Inferior parietal cortex (tissue), 1 donor: Measurements from ENCODE around the gene PIKFYVE.
"Not testable (repeated sequence)": the region's sequence is repeated elsewhere in the genome, so short reads cannot be mapped to it uniquely, and the experiment has no call there.

Source experiments
- DNase-seq: peaks from one replicate; pipeline ENCODE4 v3.0.0-alpha.2; 2016; ENCODE audit errors: extremely low spot score

The PIKFYVE gene

DNA sequence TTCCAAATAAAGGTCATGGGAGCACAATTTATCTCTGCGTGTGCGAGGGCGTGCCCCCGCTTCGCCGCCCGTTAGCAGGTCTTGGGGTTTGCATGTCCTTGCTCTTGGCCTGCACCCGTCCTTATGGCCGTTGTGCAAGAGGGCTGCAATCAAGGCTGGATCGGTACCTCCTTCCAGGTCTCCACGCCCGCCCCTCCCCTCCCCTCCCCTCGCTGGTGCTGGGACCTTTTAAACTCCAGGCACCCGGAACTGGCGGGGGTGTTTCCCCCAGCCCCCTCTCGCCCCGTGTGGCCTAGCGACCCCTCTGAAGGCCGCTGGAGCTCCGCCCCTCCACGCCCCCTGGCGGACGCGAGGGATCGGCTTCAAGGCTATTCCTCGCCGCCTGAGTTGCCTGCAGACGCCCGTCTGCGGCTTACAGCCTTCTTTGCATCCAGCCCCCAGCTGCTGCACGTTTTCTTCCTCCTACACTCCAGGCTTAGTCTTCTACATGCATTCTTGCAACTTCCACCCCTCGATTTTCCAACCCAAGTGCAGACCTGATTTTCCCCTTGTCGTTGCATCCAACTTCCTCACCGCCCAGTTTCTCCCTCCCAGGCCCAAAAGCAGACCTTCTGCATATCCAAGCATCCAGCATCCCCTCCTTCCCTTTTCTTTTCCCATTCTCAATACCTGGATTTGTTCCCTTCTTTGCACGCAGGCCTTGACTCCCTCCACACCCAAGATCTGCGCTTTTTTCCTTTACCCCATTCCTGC, 11.8 kb upstream of the PIKFYVE start:
- DNase-seq, result peak; percentile 79

DNA sequence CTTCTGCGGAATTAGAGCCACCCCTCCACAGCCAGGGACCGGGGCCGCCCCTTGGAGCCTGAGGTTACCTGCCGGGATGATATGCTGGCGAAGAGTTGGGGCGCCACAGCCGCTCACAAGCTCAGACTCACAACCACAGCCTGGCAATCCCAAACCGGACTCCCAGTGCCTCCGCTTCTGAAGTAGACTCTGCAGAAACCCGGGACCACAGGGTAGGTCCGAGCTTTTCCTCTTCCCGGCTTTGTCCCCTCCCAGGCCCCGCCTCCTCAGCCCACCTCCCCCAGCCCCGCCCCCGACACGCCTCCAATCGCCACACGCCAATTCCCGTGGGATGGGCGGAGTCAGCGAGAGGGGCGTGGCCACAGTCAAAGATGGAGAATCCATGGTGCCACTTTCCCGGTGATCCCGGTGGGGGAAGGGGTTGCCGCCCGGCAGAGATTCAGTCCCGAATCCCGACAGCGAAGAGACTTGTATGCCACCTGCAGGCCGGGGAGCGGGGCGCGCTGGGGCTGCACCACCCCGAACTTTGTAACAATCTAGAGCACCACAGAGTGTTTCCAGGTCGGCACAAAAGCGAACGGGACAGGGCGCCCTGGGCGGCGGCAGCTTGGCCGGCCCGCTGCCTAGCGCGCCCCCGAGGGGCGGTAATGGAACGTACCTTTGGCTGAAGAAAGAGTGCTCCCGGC, 11.0 kb upstream of the PIKFYVE start, which contains the start of gene IDH1:
TSS of gene IDH1 (minus strand) at position 201 of the 686 bp plus-strand sequence. CDS start 3,520 bp downstream, outside the sequence.
- peak; percentile 96 for DNase-seq

DNA sequence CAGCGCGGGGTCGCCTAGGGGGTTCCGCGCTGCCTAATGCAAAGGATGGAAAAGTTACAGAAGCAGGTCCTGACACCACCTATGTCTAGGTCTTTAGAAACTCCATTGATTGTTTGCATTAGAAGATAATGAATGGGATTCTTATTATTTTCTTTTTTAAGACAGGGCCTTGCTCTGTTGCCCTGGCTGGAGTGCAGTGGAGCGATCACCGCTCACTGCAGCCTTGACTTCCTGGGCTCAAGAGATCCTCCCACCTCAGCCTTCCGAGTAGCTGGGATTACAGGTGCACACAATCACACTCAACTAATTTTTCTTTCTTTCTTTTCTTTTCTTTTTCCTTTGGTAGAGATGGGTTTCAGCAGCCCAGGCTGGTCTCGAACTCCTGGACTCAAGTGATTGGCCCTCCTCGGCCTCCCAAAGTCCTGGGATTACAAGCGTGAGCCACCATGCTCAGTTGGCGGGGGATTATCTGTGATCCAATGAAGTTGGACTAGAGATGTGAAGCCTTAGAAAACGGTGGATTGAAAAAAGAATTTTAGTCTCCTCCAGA, 10.4 kb upstream of the PIKFYVE start:
- DNase-seq, result no peak

- DNase-seq, result no peak
Measured at GRCh38 chr2:208256192-208256782, 9.8 kb upstream of the PIKFYVE start.

DNA sequence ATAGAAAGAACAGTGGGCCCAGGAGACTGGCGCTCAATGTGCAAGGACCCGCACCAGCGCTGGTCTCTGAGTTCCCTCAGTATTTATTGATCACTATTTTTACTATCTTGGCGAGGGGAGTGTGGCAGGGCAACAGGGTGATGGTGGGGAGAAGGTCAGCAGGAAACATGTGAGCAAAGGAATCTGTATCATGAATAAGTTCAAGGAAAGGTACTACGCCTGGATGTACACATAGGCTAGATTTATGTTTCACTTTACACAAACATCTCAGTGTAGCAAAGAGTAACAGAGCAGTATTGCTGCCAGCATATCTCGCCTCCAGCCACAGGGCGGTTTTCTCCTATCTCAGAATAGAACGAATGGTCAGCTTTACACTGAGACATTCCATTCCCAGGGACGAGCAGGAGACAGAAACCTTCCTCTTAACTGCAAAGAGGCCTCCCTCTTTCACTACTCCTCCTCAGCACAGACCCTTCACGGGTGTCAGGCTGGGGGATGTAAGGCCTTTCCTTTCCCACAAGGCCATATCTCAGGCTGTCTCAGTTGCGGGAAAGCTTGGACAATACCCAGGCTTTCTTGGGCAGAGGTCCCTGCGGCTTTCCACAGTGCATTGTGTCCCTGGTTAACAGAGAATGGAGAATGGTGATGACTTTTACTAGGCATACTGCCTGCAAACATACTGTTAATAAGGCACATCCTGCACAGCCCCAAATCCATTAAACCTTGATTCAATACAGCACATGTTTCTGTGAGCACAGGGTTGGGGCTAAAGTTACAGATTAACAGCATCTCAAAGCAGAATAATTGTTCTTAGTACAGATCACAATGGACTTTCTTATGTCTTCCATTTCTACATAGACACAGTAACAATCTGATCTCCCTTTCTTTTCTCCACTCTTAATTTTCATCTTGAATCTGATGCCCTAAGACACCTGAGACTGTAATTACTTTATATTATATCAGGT, 8.9 kb upstream of the PIKFYVE start:
- not testable (repeated sequence) for DNase-seq

GRCh38 chr2:208265371-208265800, 669 bp upstream of the PIKFYVE start:
- no peak for DNase-seq

DNA sequence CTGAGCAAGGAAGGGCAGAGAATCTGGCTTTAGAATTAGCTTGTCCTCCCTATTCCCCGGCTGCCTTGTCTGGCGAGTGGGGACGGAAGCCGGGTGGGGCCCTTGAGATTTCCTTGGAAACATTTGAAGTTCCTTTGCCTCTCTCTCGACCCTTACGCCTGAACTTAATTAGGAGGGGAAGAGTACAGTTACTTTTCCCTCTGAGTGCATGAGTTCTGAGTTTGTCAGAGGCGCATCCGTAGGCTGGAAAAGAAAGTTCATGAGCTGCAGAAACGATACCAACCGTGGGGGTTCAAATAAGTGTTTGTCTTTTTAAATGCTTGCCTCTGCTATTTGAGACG, 468 bp downstream of the PIKFYVE start:
- DNase-seq, result no peak

- no peak for DNase-seq
Measured at GRCh38 chr2:208266936-208267335, 881 bp downstream of the PIKFYVE start.

GRCh38 chr2:208267526-208267925, 1.5 kb downstream of the PIKFYVE start:
- DNase-seq, result not testable (repeated sequence)

DNA sequence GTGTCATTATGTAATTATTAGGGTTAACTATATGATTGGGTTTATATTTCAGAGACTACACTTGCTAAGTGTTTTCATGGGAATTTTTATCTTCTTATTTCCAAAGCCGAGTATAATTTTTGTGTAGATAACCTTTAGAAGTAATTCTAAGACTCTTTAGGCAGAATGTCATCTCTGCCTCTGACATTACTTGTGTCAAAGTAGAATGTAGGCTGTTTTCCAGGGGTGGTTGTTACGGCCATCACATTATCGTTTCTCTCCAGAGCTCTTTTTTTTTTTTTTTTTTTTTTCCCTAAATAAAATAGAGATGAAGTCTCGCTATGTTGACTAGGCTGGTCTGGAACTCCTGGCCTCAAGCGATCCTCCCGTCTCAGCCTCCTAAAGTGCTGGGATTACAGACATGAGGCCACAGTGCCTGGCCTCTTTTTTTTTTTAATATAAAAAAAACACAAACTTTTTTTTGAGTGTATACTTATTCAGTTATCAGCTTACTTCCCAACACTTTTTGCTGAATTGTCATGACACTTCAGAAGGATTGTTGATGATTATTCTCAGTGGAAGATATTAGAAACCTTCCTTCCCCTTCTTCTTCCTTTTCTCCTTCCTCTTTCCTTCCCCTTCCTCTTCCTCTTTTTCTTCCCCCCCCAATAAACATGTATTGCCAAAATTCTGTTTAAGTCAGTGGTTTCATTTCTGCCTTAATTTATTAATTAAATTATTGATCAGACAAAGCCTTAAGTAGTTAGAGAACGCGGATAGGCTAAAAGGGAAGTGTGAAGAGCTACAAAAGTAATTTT, 2.3 kb downstream of the PIKFYVE start:
- no peak for DNase-seq

GRCh38 chr2:208269091-208269490, 3.0 kb downstream of the PIKFYVE start:
- no peak for DNase-seq

DNA sequence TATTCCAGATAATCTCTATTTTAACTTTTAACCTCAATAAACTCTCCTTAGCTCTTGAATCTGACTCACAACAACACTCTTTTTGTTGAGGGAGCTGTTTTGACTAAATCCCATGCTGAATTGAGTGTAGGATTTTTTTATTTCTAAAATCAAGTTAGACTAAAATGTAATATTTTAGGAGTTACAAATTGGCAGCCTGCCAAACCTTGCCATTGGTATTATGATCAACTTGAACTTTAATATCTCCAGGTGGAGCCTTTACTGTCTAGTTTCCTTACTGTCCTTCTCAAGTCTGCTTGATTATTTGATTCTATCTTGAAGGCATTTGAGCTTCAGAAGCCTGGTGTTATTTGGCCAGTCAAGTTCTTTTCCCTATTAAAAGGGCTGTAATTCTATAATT, 8.7 kb downstream of the PIKFYVE start:
- no peak for DNase-seq

DNA sequence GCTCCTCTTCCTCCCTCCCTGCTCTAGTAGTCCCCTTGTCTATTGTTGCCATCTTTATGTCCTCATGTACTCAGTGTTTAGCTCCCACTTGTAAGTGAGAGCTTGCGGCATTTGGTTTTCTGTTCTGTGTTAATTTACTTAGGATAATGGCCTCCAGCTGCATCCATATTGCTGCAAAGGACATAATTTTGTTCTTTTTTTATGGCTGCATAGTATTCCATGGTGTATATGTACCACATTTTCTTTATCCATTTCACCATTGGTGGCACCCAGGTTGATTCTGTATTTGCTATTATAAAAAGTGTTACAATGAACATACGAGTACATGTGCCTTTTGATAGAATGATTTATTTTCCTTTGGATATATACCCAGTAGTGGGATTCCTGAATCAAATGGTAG, 12.5 kb downstream of the PIKFYVE start:
- DNase-seq, result no peak

DNA sequence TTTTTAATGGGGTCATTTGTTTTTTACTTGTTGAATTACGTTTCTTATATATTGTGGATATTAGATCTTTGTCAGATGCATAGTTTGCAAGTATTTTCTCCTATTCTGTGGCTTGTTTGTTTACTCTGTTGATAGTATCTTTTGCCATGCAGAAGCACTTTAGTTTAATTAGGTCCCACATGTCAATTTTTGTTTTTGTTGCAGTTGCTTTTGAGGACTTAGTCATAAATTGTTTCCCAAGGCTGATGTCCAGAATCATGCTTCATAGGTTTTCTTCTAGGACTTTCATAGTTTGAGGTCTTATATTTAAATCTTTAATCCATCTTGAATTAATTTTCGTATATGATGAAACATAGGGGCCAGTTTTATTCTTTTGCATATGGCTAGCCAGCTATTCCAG, 13.2 kb downstream of the PIKFYVE start:
- no peak for DNase-seq

DNA sequence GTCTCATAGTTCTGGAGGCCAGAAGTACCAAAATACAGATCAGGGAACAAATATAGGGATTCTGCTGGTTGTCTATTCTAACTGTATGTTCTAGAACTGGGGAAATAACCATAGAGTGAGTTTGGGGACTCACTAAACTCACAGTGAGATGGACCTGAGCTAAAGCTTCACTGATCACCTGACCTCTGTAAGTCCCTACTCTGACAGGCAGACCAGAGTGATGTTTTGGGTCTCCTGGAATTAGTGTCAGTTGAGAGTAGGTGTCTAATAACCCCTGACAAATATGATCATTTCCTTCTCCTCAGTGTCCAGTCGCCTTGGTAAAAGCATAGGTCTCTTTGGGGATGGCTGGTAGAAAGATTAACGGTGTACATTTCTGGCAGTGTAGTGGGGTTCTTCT, 14.2 kb downstream of the PIKFYVE start:
- no peak for DNase-seq

GRCh38 chr2:208280933-208281332, 14.9 kb downstream of the PIKFYVE start:
- no peak for DNase-seq

- no peak for DNase-seq
Measured at GRCh38 chr2:208285853-208286252, 19.8 kb downstream of the PIKFYVE start.

DNA sequence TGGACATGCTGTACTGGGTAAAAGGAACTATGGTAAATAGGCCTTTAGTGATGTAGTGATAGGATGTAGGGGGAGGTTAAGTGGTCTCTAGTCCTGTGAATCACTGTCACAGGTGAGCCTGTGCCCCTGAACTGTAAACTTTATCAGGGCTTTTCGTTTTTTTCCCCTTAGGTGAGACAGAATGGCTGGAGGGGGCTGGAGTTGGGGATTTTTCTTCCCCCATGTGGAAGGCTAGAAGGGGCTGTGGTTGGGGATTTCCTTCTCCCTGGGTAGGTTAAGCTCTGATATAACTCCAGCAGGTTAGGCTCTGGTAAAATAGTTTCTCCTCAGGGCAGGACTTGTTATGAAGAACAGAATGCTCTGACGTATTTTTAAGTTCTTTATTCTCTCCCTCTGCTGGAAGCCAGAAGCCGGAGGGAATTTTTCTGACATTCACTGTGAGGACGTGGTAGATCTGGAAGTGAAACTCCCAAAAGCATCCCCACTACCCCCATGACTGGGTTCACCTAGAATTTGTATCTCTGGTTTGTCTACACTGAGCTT, 28.5 kb downstream of the PIKFYVE start:
- no peak for DNase-seq

- no peak for DNase-seq
Measured at GRCh38 chr2:208295834-208296233, 29.8 kb downstream of the PIKFYVE start.

DNA sequence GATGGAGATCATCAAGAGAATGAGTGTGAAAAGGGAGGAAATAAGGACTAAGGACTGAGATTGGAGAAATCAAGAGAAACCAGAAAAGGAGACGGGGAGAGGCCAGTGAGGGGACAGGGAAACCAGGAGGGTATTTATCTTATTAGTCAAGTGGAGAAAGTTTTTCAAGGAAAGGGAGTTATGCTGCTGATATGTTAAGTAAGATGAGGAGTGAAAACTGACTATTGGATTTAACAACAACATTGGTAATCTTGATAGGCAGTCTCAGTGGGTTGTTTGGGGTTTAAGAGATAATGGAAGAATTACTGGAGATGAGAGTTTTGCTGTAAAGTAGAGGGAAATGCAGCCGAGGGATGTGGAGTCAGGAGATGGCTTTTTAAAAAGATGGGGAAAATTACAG, 30.6 kb downstream of the PIKFYVE start:
- DNase-seq, result no peak
